Measurements from ENCODE around the gene ZC3H10. TPM values are rescaled to one million over a fixed set of nuclear protein-coding genes. Genes with fewer than 3 reads are reported as not detected.

Gene ZC3H10
- total RNA-seq, 1 experiment from 2014 or later: 11.3 TPM

- TF ChIP-seq CTCF (IDR thresholded peaks at IDR 0.05) (no peak), GTF2I (CRISPR knock-in tag; conservative IDR thresholded peaks at IDR 0.05) (no peak), IRF2 (CRISPR knock-in tag; IDR thresholded peaks at IDR 0.05; ENCODE audit: borderline replicate concordance, low read depth) (no peak), RELA (CRISPR knock-in tag; IDR thresholded peaks at IDR 0.05; ENCODE audit: borderline replicate concordance) (no peak), CDX4 (CRISPR knock-in tag; IDR thresholded peaks at IDR 0.05; ENCODE audit: borderline replicate concordance) (no peak), FOXK1 (CRISPR knock-in tag; IDR thresholded peaks at IDR 0.05) (no peak), CBFB (CRISPR knock-in tag; IDR thresholded peaks at IDR 0.05; ENCODE audit: low read depth) (no peak), FOXP1 (CRISPR knock-in tag; IDR thresholded peaks at IDR 0.05; ENCODE audit: borderline replicate concordance) (no peak), ZNF396 (CRISPR knock-in tag; IDR thresholded peaks at IDR 0.05; ENCODE audit: borderline replicate concordance) (no peak), ZNF281 (CRISPR knock-in tag; IDR thresholded peaks at IDR 0.05) (no peak), JUN (CRISPR knock-in tag; IDR thresholded peaks at IDR 0.05) (no peak)
Observed at GRCh38 chr12:56086608-56087007, 31.5 kb upstream of the ZC3H10 start (continued).

- Mint-ChIP-seq H3K27me3 (ENCODE audit: low read depth) (no peaks in the 10 kb centered on the region), H3K36me3 (peaks cover 58% of the 10 kb centered on the region), H3K27ac (no peak overlapping the region; the same call in 1 of the 2 replicates), H3K4me1 (no peaks in the 10 kb centered on the region), H3K4me3 (no peak overlapping the region), H3K9me3 (no peaks in the 10 kb centered on the region)
- ChIA-PET CTCF (interaction anchor here (0.6 kb wide), 1 partner anchor 433 kb away, joined by 4 read pairs; no protein-coding TSS in a partner anchor), POLR2A (no interaction called here)
- DNase-seq (ENCODE audit: low spot score): peak; percentile 19
- no peak for ATAC-seq
- TF ChIP-seq ZNF317 (CRISPR knock-in tag; IDR thresholded peaks at IDR 0.05; ENCODE audit: borderline replicate concordance, low read depth) (no peak), ERG (CRISPR knock-in tag; IDR thresholded peaks at IDR 0.05) (no peak), EMX1 (CRISPR knock-in tag; IDR thresholded peaks at IDR 0.05) (no peak), CDX4 (CRISPR knock-in tag; IDR thresholded peaks at IDR 0.05; ENCODE audit: borderline replicate concordance) (no peak), ZNF396 (CRISPR knock-in tag; IDR thresholded peaks at IDR 0.05; ENCODE audit: borderline replicate concordance) (no peak), ZNF512 (CRISPR knock-in tag; IDR thresholded peaks at IDR 0.05; ENCODE audit: borderline replicate concordance) (no peak), ZBTB21 (CRISPR knock-in tag; IDR thresholded peaks at IDR 0.05; ENCODE audit: borderline replicate concordance) (no peak), PRRX2 (CRISPR knock-in tag; IDR thresholded peaks at IDR 0.05) (no peak), GTF2I (CRISPR knock-in tag; conservative IDR thresholded peaks at IDR 0.05) (no peak), OVOL2 (CRISPR knock-in tag; IDR thresholded peaks at IDR 0.05; ENCODE audit: borderline replicate concordance) (no peak), PRDM15 (CRISPR knock-in tag; IDR thresholded peaks at IDR 0.05) (no peak), GABPB1 (CRISPR knock-in tag; IDR thresholded peaks at IDR 0.05) (no peak), ZSCAN18 (CRISPR knock-in tag; IDR thresholded peaks at IDR 0.05) (no peak), ELF4 (CRISPR knock-in tag; IDR thresholded peaks at IDR 0.05; ENCODE audit: low read depth) (no peak), NFYB (CRISPR knock-in tag; conservative IDR thresholded peaks at IDR 0.05; ENCODE audit: low read depth) (no peak)
Observed at GRCh38 chr12:56087220-56087619, 30.8 kb upstream of the ZC3H10 start.

Data from WTC11 (cell line).